ENCODE results near the gene AJM1.
"Not testable (repeated sequence)": the region's sequence is repeated elsewhere in the genome, so short reads cannot be mapped to it uniquely, and the experiment has no call there.

Gene AJM1

DNA sequence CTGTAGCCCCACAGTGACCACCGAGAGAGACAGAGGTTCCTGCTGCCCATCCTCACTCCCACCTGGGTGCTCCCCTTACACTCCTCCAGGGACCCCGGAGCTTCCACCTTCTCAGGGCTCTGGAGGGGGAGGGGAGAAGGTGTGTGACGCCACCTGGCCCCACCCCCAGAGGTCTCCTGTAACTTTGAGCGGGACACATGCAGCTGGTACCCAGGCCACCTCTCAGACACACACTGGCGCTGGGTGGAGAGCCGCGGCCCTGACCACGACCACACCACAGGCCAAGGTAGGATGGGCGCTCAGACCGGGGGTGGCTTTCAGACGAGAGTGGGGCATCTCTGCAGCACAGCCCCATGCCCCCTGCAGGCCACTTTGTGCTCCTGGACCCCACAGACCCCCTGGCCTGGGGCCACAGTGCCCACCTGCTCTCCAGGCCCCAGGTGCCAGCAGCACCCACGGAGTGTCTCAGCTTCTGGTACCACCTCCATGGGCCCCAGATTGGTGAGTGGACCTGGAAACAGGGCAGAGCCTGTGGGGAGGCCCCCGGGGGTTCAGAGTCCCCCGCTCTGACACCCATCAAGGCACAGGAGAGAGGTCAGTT, 14.4 kb downstream of the AJM1 start:
- no peak for DNase-seq (ENCODE audit: low read depth)

DNA sequence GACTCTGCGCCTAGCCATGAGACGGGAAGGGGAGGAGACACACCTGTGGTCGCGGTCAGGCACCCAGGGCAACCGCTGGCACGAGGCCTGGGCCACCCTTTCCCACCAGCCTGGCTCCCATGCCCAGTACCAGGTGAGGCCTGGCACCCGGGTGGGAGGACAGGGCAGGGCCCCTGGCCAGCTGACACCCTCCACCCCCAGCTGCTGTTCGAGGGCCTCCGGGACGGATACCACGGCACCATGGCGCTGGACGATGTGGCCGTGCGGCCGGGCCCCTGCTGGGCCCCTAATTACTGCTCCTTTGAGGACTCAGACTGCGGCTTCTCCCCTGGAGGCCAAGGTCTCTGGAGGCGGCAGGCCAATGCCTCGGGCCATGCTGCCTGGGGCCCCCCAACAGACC, 14.9 kb downstream of the AJM1 start:
- no peak for DNase-seq (ENCODE audit: low read depth)

DNA sequence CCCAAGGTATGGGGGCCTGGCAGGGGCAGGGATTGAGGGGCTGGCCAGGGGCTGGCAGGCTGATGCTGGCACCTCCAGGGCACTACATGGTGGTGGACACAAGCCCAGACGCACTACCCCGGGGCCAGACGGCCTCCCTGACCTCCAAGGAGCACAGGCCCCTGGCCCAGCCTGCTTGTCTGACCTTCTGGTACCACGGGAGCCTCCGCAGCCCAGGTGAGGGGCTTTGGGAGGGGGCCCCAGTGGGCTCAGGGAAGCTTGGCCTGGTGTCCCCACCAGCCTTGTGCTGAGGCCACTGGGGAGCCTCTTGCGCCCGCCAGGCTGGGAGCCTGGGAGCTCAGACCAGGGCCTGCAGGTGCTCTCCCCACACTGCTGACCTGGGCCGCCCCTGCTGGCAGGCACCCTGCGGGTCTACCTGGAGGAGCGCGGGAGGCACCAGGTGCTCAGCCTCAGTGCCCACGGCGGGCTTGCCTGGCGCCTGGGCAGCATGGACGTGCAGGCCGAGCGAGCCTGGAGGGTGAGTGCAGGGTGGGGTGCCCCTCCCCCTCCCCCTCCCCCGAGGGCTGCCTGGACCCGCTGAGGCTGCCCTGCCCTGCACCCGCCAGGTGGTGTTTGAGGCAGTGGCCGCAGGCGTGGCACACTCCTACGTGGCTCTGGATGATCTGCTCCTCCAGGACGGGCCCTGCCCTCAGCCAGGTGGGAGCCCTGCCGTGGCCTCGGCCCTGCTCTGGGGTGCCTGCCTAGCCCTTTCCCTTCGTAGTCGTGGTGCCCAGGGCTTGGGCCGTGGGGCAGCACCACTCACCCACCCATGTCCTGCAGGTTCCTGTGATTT, 15.5 kb downstream of the AJM1 start:
- no peak for DNase-seq (ENCODE audit: low read depth)

DNA sequence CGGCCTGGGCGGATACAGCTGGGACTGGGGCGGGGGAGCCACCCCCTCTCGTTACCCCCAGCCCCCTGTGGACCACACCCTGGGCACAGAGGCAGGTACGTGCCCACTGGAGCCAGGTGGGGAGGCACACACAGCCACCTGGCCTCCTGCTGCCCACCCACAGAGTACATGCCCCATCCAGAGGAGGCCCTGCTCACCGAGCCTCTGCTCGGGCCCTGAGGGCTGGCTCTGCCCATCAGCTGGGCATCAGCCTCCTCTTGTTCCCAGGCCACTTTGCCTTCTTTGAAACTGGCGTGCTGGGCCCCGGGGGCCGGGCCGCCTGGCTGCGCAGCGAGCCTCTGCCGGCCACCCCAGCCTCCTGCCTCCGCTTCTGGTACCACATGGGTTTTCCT, 16.2 kb downstream of the AJM1 start:
- no peak for DNase-seq (ENCODE audit: low read depth)

DNA sequence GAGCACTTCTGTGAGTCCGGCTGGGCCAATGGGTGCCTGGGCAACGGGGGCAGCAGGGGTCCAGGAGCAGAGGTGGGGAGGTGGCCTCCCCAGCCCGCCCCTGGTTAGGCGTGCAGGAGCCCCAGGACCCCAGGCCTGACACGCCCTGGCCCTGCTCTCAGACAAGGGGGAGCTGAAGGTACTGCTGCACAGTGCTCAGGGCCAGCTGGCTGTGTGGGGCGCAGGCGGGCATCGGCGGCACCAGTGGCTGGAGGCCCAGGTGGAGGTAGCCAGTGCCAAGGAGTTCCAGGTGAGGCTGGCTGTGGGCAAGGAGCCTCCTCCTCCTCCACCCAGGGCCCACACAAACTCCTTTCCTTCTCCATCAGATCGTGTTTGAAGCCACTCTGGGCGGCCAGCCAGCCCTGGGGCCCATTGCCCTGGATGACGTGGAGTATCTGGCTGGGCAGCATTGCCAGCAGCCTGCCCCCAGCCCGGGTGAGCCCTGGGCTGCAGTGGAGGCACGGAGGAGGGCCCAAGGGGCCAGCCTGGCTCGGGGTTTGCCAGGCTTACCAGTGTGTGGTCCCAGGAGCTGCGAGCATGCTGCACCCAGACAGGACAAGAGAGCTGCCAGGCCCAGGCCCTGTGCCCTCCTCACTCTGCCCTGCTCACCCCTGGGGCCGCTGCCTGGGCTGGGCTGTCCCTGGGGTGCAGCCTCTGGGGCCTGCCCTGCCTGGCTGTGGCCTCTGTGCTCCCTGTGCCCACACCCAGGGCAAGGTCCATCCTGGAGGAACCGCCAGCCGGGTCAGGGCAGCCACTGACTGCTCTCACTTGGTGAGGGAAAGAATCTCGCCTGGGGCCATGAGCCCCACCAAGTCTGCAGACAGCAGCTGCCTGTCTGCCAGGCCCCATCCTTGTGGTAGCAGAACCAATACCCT, 16.8 kb downstream of the AJM1 start:
- peak; percentile 47 for DNase-seq (ENCODE audit: low read depth)

DNA sequence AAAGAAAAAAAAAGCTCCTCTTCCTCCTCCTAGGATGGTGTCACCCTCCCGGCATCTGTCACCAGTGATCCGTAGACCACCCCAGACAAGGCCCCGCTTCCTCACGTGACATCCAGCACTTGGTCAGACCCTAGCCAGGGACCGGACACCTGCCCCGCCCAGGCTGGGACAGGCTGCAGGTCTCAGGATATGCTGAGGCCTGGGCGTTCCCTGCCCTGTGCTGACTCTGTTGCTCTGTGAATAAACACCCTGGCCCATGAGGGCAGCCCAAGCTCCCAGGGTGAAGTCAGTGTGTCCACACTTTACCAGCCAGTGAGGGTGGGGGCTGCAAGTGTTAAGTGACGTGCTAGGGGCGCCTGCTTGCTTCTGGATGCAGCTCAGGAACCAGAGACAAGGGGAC, 18.3 kb downstream of the AJM1 start:
- no peak for DNase-seq (ENCODE audit: low read depth)

DNA sequence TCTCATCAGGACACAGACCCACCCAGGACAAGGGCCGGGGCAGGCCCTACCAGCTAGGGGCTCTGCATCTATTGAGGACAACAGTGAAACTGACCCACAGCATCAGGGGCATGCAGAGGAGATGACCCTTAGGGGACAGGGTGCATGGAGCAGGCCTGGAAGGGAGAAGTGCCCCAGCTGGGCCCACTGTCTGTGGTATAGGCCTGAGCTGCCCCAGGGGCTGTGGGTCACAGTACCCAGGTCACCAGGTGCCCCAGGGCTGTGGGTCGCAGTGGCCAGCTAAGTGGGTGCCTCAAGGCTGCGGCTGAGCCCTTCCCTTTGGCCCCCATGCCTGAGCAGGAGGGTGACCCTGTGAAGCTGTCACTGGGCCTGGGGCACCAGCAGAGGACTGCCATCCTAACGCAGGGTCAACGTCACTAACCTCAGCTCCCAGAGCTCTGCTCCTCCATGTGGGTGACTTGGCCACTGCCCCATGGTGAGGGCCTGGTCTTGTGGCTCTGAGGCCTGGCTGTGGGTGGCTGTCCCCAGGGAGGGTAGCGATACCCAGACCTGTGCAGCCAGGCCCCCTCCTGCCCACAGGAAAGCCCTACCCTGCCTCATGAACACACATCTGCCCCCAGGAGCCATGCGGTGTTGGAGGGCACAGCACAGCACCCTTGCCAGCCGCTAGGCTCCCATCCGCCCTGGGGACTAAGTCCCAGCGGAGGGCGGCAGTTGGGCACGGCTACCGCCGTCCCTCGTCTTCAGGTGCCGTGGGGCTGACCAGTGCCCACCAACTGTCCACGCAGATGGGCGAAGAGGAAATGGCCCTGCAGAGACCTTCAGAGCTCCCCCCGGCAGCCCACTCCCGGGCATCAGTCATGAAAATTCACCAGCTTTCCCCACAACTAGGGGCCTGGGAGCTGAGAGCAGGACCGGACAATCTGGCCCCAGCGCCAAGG, 18.9 kb downstream of the AJM1 start:
- no peak for DNase-seq (ENCODE audit: low read depth)

DNA sequence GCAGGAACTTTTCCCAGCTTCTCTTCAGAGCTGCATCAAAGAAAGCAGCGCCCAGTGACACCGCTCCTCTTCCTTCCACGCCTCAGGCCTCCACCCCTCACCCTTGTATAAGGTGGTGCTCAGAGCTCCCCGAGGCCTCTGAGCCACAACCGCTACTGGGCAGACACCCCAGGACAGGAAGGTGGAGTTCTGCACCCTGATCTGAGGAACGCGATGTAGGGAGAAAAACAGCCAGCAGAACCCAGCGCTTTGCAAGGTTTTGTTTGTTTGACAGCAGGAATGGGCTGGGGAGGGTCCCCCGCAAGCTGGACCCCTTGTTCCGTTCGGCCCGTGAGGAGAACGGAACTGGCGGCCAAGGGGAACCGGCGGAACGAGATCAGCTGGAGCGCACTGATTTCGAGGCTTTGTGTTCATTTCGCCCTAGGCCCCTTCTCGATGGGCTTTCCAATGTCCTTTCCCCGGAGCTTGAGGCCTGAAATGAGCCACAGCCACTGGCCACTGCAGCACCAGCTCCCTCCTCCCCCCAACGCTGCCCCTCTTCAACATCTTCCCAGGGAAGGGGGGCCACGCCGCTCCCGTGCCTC, 19.7 kb downstream of the AJM1 start:
- no peak for DNase-seq (ENCODE audit: low read depth)

DNA sequence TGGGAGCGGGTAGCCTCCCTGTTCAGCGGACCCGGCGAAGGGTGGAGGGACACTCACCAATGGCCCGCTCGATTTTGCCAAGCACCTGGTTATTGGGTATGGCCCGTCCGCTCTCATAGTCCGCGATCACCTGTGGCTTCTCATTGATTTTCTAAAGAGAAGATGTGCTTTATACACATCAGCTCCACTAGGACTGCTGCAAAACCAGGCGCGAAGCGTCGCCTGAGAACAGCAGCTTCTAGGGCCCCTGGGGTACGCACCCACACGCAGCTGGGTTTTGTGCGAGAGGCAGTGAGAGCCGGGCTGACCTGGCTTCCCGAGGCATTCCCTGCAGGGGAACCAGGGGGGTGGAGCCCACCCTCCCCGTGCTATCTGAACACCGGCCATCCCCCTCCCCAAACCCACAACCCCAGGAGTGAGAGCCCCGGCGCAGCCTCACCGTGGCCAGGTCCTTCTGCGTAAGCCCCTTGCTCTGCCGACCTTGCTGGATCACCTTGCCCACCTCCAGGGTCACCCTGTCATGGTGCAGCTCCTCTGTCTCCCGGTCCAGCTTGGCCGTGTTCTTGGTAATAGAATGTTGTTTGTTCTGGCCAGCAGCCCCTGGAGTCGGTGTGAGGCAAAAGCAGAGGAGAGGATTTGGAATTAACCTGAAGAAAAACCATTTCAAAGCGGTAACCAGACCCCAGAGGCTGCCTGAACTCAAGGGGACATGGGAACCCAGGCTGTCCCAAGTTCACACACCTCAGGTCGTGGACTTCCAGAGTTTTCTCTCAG, 20.8 kb downstream of the AJM1 start:
- no peak for DNase-seq (ENCODE audit: low read depth)

DNA sequence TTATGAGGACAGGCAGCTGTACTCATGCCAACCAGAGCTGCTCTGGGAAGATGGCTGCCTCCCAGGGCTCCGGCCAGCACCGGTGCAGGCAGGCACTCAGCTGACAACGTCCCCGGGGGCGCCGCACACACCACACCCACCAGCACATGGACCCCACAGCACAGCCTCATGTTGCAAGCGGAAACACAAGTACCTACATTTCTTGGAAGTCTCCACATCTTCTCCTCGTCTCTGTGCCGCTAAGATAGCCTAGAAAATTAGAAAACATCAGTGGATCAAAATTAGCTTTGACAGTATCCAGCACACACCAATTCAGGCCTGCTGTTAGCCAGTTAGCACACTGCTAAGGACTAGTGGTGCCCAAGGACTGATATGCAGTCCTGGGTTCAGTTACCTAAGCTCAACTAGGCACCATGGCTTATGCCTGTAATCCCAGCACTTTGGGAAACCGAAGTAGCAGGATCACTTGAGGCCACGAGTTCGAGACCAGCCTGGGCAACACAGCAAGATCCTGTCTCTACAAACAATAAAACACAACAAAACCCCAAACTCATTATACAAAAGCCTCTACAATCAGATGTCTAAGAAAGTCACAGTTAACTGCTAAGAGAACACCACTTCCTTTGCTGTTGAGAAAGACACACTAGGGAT, 21.5 kb downstream of the AJM1 start:
- DNase-seq (ENCODE audit: low read depth) = no peak

DNA sequence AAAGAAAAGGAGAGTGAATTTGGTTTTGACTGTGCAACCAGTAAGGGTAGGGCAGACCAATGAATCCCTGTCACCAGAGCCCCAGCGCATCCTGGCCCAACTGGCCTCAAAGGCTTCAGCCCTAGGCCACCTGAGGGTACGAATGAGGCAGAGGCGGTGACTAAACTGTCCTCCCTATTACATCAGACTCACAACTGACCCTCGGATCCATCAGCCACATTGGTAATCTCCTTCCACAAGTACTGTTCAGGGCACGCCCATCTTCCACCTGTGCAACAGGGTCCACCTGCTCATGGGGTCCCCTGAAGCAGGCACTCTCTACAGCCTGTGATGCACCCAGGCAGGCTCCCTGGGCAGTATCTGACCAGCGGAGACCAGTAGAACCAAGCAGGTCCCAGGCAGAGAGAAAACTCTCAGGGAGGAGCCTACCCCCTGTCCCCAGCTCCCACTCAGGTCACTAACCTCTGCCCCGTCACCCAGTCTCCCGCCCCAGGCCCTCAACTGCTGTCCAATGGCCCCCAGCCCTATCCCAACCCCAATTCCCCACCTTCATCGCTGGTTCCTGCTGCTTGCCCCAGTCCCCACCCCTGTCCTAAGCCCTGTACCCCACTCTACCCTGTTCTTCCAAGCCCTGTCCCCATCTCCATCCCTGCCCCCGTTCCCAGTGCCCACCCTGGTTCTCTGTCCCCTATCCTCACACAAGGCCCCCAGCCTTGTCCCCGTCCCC, 22.9 kb downstream of the AJM1 start:
- no peak for DNase-seq (ENCODE audit: low read depth)

DNA sequence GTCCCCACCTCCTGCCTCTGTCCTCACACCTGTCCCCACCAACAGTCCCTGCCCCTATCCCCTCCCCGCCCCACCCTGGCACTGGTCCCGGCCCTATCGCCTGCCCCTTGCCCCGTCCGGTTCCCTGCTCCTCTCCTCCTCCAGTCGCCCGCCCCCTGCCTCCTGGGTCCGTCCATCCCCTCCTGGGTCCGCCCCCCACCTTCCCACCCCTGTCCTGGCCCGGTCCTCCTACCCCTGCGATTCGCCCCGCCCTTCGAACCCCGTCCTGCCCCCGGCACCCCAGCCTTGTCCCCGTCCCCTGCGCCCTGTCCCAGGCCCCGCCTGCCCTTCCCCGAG, 23.5 kb downstream of the AJM1 start:
- DNase-seq (ENCODE audit: low read depth) = no peak

DNA sequence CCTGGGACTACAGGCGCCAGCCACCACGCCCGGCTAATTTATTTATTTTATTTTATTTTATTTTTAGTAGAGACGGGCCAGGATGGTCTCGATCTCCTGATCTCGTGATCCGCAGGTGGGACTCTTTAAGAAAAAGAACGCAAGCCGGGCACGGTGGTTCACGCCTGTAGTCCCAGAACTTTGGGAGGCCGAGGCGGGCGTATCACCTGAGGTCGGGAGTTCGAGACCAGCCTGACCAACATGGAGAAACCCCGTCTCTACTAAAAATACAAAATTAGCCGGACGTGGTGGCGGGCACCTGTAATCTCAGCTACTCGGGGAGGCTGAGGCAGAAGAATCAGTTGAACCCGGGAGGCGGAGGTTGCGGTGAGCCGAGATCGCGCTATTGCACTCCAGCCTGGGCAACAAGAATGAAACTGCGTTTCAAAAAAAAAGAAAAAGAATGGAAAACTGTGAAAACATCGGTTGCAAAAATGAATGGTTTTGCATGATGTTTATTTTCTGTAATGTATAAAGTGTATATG, 24.7 kb downstream of the AJM1 start:
- not testable (repeated sequence) for DNase-seq (ENCODE audit: low read depth)

DNA sequence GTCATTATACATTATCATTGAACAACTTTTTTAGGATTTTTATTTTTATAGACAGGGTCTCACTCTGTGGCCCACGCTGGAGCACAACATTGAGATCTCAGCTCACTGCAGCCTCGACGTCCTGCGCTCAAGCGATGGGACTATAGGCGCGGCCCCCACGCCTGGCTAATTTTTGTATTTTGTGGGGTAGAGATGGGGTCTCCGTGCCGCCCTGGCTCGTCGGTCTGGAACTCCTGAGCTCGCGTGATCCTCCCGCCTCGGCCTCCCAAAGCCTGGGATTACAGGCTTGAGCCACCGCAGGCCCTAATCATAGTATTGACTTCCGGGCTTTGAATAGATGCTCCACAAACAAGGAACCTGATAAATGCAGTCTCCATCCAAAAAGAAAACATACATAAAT, 25.2 kb downstream of the AJM1 start:
- DNase-seq (ENCODE audit: low read depth) = no peak

DNA sequence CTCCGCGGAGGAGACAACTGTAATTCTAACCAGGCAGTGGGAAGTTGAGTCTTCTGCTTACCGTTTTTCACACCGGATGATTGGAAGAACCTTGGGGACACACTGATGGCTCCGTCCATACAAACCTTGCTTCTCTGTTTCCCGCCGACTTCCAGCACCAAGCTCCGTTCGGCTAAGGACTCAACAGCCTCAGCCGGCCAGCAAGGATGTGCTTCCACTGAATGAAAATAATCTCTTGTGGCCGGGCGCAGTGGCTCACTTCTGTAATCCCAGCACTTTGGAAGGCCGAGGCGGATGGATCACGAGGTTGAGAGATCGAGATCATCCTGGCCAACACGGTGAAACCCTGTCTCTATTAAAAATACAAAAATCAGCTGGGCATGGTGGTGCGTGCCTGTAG, 25.6 kb downstream of the AJM1 start:
- DNase-seq (ENCODE audit: low read depth) = no peak

DNA sequence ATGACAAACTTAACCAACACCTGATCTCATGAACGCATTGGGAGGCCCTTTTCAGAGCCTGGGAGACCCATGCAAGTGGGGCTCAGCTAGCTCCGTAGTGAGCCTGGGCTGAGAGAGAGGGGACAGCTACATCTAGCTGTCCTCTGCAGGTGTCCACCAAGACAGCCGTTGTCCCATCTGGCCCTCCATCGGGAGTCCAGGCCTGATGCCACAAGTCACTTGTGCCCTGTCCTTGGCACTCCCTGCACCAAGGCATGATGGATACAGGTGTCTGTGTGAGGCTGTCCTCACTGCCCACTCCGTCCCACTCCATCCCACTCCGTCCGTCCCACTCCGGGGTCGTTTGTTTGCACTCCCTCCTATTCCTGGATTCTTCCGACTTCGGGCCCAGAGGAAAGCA, 26.4 kb downstream of the AJM1 start:
- DNase-seq (ENCODE audit: low read depth) = no peak

DNA sequence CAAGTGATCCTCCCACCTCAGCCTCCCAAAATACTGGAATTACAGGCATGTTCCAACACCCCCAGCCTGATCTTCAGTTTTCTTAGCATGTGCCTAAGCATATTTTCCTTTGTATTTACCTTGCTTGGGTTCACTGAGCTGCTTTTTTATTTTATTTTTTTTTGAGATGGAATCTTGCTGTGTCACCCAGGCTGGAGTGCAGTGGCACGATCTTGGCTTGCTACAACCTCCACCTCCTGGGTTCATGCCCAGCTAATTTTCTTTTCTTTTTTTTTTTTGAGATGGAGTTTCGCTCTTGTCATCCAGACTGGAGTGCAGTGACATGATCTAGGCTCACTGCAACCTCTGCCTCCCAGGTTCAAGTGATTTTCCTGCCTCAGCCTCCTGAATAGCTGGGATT, 27.3 kb downstream of the AJM1 start:
- not testable (repeated sequence) for DNase-seq (ENCODE audit: low read depth)

DNA sequence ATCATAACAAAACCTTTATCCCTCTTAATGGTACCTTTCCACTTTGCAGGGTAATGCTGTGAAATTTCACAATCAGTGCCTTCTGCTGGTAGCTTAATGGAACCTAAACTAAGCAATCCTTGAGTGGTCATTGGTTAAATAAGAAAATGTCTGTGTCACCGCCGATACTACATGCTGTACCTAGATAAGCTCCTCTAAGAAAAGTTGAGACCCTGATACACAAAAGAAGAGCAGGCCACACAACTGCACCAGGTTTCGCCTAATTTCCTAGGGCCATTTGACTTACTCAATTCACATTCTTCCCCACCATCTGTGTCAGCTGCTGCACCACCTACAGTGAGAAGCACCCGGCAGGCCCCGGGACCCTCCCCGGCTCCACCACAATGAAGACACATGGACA, 32.9 kb downstream of the AJM1 start:
- no peak for DNase-seq (ENCODE audit: low read depth)

DNA sequence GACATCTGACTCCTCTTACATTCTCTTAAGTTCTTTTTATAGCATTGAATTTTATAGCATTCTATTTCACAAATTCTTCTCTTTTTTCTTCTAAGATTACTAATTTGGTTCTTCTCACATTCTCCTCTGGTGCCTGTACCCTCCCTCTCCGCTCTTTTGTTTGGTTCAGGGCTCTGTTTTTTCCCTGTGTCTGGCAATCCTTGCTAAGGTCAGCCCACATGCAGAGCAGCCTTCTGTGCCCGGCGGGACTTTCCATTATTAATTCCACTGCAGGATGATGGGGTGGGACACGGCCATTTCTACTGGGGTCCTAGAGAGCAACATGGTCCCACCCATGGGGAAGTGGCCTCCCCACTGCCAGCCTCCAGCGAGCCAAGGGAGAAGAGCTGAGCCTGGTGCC, 34.2 kb downstream of the AJM1 start:
- DNase-seq (ENCODE audit: low read depth) = no peak
